HFFc6 (cell line): ENCODE measurements around the gene WDR38. TPM values are rescaled to one million over a fixed set of nuclear protein-coding genes. Genes with fewer than 3 reads are reported as not detected.

ENCODE experiments used
- DNase-seq: peaks from one replicate; pipeline ENCODE4 v3.0.0-alpha.2; 2018
- H3K27ac Mint-ChIP-seq: 2 replicates; pipeline ENCODE4 v1.8.0; 2020; ENCODE audit warnings: mild to moderate bottlenecking, mixed read lengths
- H3K27me3 Mint-ChIP-seq: 2 replicates; pipeline ENCODE4 v1.8.0; 2021; ENCODE audit warnings: mild to moderate bottlenecking, moderate library complexity, mixed read lengths; ENCODE audit not compliant: insufficient read depth
- H3K36me3 Mint-ChIP-seq: 2 replicates; pipeline ENCODE4 v1.8.0; 2021; ENCODE audit warnings: low read depth, mixed read lengths
- H3K4me1 Mint-ChIP-seq: 2 replicates; pipeline ENCODE4 v1.8.0; 2020; ENCODE audit warnings: low read depth, mixed read lengths
- H3K4me3 Mint-ChIP-seq: 2 replicates; pipeline ENCODE4 v1.8.0; 2020; ENCODE audit warnings: mild to moderate bottlenecking, moderate library complexity, mixed read lengths
- H3K9me3 Mint-ChIP-seq: 2 replicates; pipeline ENCODE4 v1.8.0; 2020; ENCODE audit warnings: mild to moderate bottlenecking, mixed read lengths
- CTCF ChIP-seq: fragments of 200-600 bp; sonication (generic); IDR thresholded peaks from 2 replicates; pipeline ENCODE4 v1.5.0; 2021; ENCODE audit warnings: antibody characterized with exemption, mild to moderate bottlenecking
- total RNA-seq, 6 experiments: library from RNA; stranded (reverse); fragmentation: NEBNext Ultra II Directional; extraction: Animal tissue kit (Norgen Biotek cat#: 25700); gene quantifications; 2 replicates in 1 of 6; 3 replicates in 5 of 6; pipeline ENCODE4 v1.2.3, GENCODE V29; 2021

The WDR38 gene
- total RNA-seq, 6 experiments from 2014 or later: not detected

GRCh38 chr9:124877021-124877782 is 23.9 kb downstream of the WDR38 start:
- peak overlapping the region; percentile 33; the same call in 1 of the 2 replicates for H3K27ac Mint-ChIP-seq
- H3K36me3 Mint-ChIP-seq: peaks cover 20% of the 10 kb centered on the region
- H3K9me3 Mint-ChIP-seq: no peaks in the 10 kb centered on the region
- TF ChIP-seq CTCF: no peak
- H3K27me3 Mint-ChIP-seq: no peaks in the 10 kb centered on the region
- no peak for DNase-seq
- peaks cover 20% of the 10 kb centered on the region for H3K4me1 Mint-ChIP-seq
- H3K4me3 Mint-ChIP-seq: no peak overlapping the region

GRCh38 chr9:124878021-124878420 is 24.8 kb downstream of the WDR38 start:
- Mint-ChIP-seq H3K9me3 (no peaks in the 10 kb centered on the region), H3K4me1 (peaks cover 13% of the 10 kb centered on the region), H3K4me3 (no peak overlapping the region), H3K36me3 (peaks cover 22% of the 10 kb centered on the region), H3K27me3 (no peaks in the 10 kb centered on the region; the same call in 1 of the 2 replicates), H3K27ac (peak overlapping the region; percentile 33; the same call in 1 of the 2 replicates)
- no peak for TF ChIP-seq CTCF
- no peak for DNase-seq

GRCh38 chr9:124878518-124878917 is 25.3 kb downstream of the WDR38 start:
- peak overlapping the region; percentile 15 for H3K27ac Mint-ChIP-seq
- H3K9me3 Mint-ChIP-seq: no peaks in the 10 kb centered on the region
- no peak for DNase-seq
- H3K27me3 Mint-ChIP-seq: no peaks in the 10 kb centered on the region; the same call in 1 of the 2 replicates
- peaks cover 9% of the 10 kb centered on the region for H3K4me1 Mint-ChIP-seq
- H3K4me3 Mint-ChIP-seq: no peak overlapping the region
- H3K36me3 Mint-ChIP-seq: peaks cover 17% of the 10 kb centered on the region
- no peak for TF ChIP-seq CTCF

- no peaks in the 10 kb centered on the region for H3K9me3 Mint-ChIP-seq
- no peak overlapping the region for H3K27ac Mint-ChIP-seq
Measured at GRCh38 chr9:124879226-124879625, 26.0 kb downstream of the WDR38 start.

GRCh38 chr9:124880501-124880900 is 27.2 kb downstream of the WDR38 start:
- Mint-ChIP-seq H3K4me1 (peaks cover 9% of the 10 kb centered on the region), H3K9me3 (no peaks in the 10 kb centered on the region), H3K27ac (no peak overlapping the region), H3K36me3 (peaks cover 26% of the 10 kb centered on the region), H3K27me3 (no peaks in the 10 kb centered on the region; the same call in 1 of the 2 replicates), H3K4me3 (no peak overlapping the region)
- DNase-seq: no peak
- TF ChIP-seq CTCF: no peak

More at GRCh38 chr9:124879226-124879625, 26.0 kb downstream of the WDR38 start:
- H3K36me3 Mint-ChIP-seq: peaks cover 18% of the 10 kb centered on the region
- H3K4me3 Mint-ChIP-seq: no peak overlapping the region
- no peak for DNase-seq
- no peak for TF ChIP-seq CTCF
- H3K27me3 Mint-ChIP-seq: no peaks in the 10 kb centered on the region; the same call in 1 of the 2 replicates
- H3K4me1 Mint-ChIP-seq: peaks cover 9% of the 10 kb centered on the region
